HUDEP-2 (cell line): ENCODE measurements around the gene FIGNL2.

Experiments used
- DNase-seq, 76 experiments: peaks; one replicate each; lab custom pipeline; 2025; ENCODE audit not compliant: unreplicated experiment in 76 of 76; lab: John Stamatoyannopoulos, UW

The FIGNL2 gene

GRCh38 chr12:51784688-51785087 lies 63.8 kb downstream of the FIGNL2 start:
- DNase-seq, result no peak

- DNase-seq, result no peak
Measured at GRCh38 chr12:51779876-51780275, 68.6 kb downstream of the FIGNL2 start.

GRCh38 chr12:51777973-51778372 lies 70.5 kb downstream of the FIGNL2 start:
- no peak for DNase-seq

- no peak for DNase-seq
Measured at GRCh38 chr12:51777457-51777856, 71.1 kb downstream of the FIGNL2 start.

GRCh38 chr12:51774933-51775332 lies 73.6 kb downstream of the FIGNL2 start:
- DNase-seq, result no peak

- no peak for DNase-seq
Measured at GRCh38 chr12:51773145-51773869, 75.2 kb downstream of the FIGNL2 start.

- no peak for DNase-seq
Measured at GRCh38 chr12:51771008-51771407, 77.5 kb downstream of the FIGNL2 start.
